Activated CD4-positive, alpha-beta T cell treated with anti-CD3 and anti-CD28 coated beads, Interleukin-2, Interleukin-6, amounts not matched to agents 100 ng/mL and 50 ng/mL, durations not matched to agents 16 hours and 8 hours (primary cell): ENCODE results near the gene CYP1A2.

Experiments used
- DNase-seq: peaks from one replicate; pipeline ENCODE4 v3.0.0-alpha.2; 2020

CYP1A2 gene

GRCh38 chr15:74790080-74790916 is 41.7 kb downstream of the CYP1A2 start:
- peak; percentile 71 for DNase-seq

- no peak for DNase-seq
These were observed 42.4 kb downstream of the CYP1A2 start for GRCh38 chr15:74791007-74791406.

- DNase-seq: no peak
These were observed 43.0 kb downstream of the CYP1A2 start for GRCh38 chr15:74791667-74792066.

GRCh38 chr15:74792227-74793016 is 43.8 kb downstream of the CYP1A2 start:
- no peak for DNase-seq

- peak; percentile 72 for DNase-seq
These were observed 44.7 kb downstream of the CYP1A2 start for GRCh38 chr15:74793135-74794028.

GRCh38 chr15:74794248-74794969 is 45.8 kb downstream of the CYP1A2 start:
- DNase-seq: no peak

- DNase-seq: no peak
These were observed 46.3 kb downstream of the CYP1A2 start for GRCh38 chr15:74794970-74795349.

GRCh38 chr15:74795966-74796625 is 47.5 kb downstream of the CYP1A2 start:
- DNase-seq: peak; percentile 49

GRCh38 chr15:74798388-74799254 is 50.0 kb downstream of the CYP1A2 start:
- DNase-seq: no peak

- DNase-seq: peak; percentile 42
These were observed 50.7 kb downstream of the CYP1A2 start for GRCh38 chr15:74799255-74799855.

GRCh38 chr15:74799856-74800558 is 51.4 kb downstream of the CYP1A2 start:
- peak; percentile 91 for DNase-seq

- DNase-seq: no peak
These were observed 52.0 kb downstream of the CYP1A2 start for GRCh38 chr15:74800559-74801094.

- DNase-seq: no peak
These were observed 52.8 kb downstream of the CYP1A2 start for GRCh38 chr15:74801311-74801997.

GRCh38 chr15:74802290-74802689 is 53.6 kb downstream of the CYP1A2 start:
- no peak for DNase-seq

GRCh38 chr15:74802862-74803447 is 54.3 kb downstream of the CYP1A2 start:
- no peak for DNase-seq

GRCh38 chr15:74804935-74805334 is 56.3 kb downstream of the CYP1A2 start:
- DNase-seq: no peak
